Activated effector memory CD4-positive, alpha-beta T cell treated with anti-CD3 and anti-CD28 coated beads, Interleukin-2, amount 50 U/mL, for 16 hours (primary cell): ENCODE data around the gene TOMM20L.

Source experiments
- DNase-seq: peaks from one replicate; pipeline ENCODE4 v3.0.0-alpha.2; 2020

Gene TOMM20L

GRCh38 chr14:58427281-58428117 is 31.8 kb downstream of the TOMM20L start, which contains the start of the genes KIAA0586 and TIMM9:
TSS of gene KIAA0586 (plus strand) at chr14:58427719. CDS start at chr14:58428265, 546 bp downstream.
TSS of gene TIMM9 (minus strand) at chr14:58427531. CDS start at chr14:58411945, 15,586 bp downstream.
- peak; percentile 98 for DNase-seq

GRCh38 chr14:58428118-58428683 is 32.5 kb downstream of the TOMM20L start:
- no peak for DNase-seq

DNA sequence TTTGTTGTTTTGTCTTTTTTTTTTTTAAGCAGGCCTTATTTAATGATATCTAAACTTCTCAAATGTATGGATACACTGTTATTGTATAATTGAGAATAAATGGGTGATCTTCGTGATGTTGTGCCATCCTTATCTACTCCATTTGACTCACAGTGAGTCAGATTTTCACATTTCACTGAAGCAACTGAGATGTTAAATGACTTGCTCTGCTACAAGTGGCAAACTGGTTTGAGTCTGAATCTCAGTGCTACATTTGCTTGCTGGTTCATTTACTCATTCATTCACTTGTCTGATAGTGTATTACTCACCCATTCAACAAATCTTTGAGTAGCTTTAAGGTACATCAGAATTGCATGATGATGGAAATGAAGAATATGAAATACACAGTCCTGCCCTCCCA is 34.4 kb downstream of the TOMM20L start:
- DNase-seq = no peak

- DNase-seq = no peak
These were observed 43.7 kb downstream of the TOMM20L start for GRCh38 chr14:58439476-58439875.

GRCh38 chr14:58444627-58445026 is 48.9 kb downstream of the TOMM20L start:
- DNase-seq = no peak

GRCh38 chr14:58455593-58456265 is 60.0 kb downstream of the TOMM20L start:
- no peak for DNase-seq
